H9 (cell line): ENCODE measurements around the gene TPCN2. TPM values are rescaled to one million over a fixed set of nuclear protein-coding genes. Genes with fewer than 3 reads are reported as not detected.

ENCODE experiments used
- DNase-seq: peaks from one replicate; pipeline ENCODE4 v3.0.0-alpha.2; 2017
- H2AFZ ChIP-seq: one replicate; pipeline ENCODE4 v1.6.1; 2013; ENCODE audit warnings: mild to moderate bottlenecking, low read length, control low read depth, moderate library complexity
- H2AK5ac ChIP-seq: 2 replicates; pipeline ENCODE4 v1.6.1; 2013; ENCODE audit warnings: low read length, control low read depth, mixed read lengths; ENCODE audit not compliant: insufficient read length
- H2BK120ac ChIP-seq: one replicate; pipeline ENCODE4 v1.6.1; 2013; ENCODE audit warnings: low read depth, mild to moderate bottlenecking, low read length, control low read depth, inconsistent platforms; ENCODE audit not compliant: poor library complexity, severe bottlenecking
- H2BK12ac ChIP-seq: 2 replicates; pipeline ENCODE4 v1.6.1; 2013; ENCODE audit warnings: low read length, control low read depth, mixed read lengths, low read depth; ENCODE audit not compliant: insufficient read length
- H2BK15ac ChIP-seq: 2 replicates; pipeline ENCODE4 v1.6.1; 2013; ENCODE audit warnings: low read depth, low read length, control low read depth
- H2BK20ac ChIP-seq: one replicate; pipeline ENCODE4 v1.6.1; 2013; ENCODE audit warnings: low read depth, mild to moderate bottlenecking, low read length, control low read depth, inconsistent platforms; ENCODE audit not compliant: poor library complexity, severe bottlenecking
- H2BK5ac ChIP-seq: 2 replicates; pipeline ENCODE4 v1.6.1; 2013; ENCODE audit warnings: low read length, control low read depth, mixed read lengths; ENCODE audit not compliant: insufficient read length
- H3K14ac ChIP-seq: 2 replicates; pipeline ENCODE4 v1.6.1; 2013; ENCODE audit warnings: low read length, control low read depth; ENCODE audit not compliant: insufficient read depth
- H3K18ac ChIP-seq: 2 replicates; pipeline ENCODE4 v1.6.1; 2013; ENCODE audit warnings: low read depth, mild to moderate bottlenecking, mixed read lengths, low read length, control low read depth; ENCODE audit not compliant: insufficient read length
- H3K23ac ChIP-seq: 2 replicates; pipeline ENCODE4 v1.6.1; 2013; ENCODE audit warnings: low read length, control low read depth, mixed read lengths, low read depth; ENCODE audit not compliant: insufficient read length
- H3K23me2 ChIP-seq: 2 replicates; pipeline ENCODE4 v1.6.1; 2013; ENCODE audit warnings: low read depth, mild to moderate bottlenecking, mixed read lengths, low read length, control low read depth; ENCODE audit not compliant: insufficient read length, poor library complexity, severe bottlenecking
- H3K27ac ChIP-seq: 2 replicates; pipeline ENCODE4 v1.5.1; 2013; ENCODE audit warnings: low read length, control low read depth, mixed read lengths, low read depth; ENCODE audit not compliant: insufficient read length
- H3K27me3 ChIP-seq: 2 replicates; pipeline ENCODE4 v1.6.1; 2013; ENCODE audit warnings: low read length, control low read depth, inconsistent platforms; ENCODE audit not compliant: insufficient read depth
- H3K4ac ChIP-seq: 2 replicates; pipeline ENCODE4 v1.6.1; 2013; ENCODE audit warnings: low read depth, mild to moderate bottlenecking, control low read depth, inconsistent platforms, low read length, moderate library complexity
- H3K4me1 ChIP-seq: 2 replicates; pipeline ENCODE4 v1.6.1; 2013; ENCODE audit warnings: low read length, control low read depth, inconsistent platforms; ENCODE audit not compliant: insufficient read depth
- H3K4me2 ChIP-seq: 2 replicates; pipeline ENCODE4 v1.6.1; 2013; ENCODE audit warnings: low read length, control low read depth, mixed read lengths; ENCODE audit not compliant: insufficient read length, insufficient read depth
- H3K56ac ChIP-seq: 2 replicates; pipeline ENCODE4 v1.6.1; 2013; ENCODE audit warnings: low read depth, mild to moderate bottlenecking, mixed read lengths, low read length, control low read depth; ENCODE audit not compliant: insufficient read length
- H3K79me1 ChIP-seq: 2 replicates; pipeline ENCODE4 v1.6.1; 2013; ENCODE audit warnings: low read depth, mild to moderate bottlenecking, moderate library complexity, low read length, control low read depth, inconsistent platforms; ENCODE audit not compliant: insufficient read depth, poor library complexity, severe bottlenecking
- H3K79me2 ChIP-seq: 2 replicates; pipeline ENCODE4 v1.6.1; 2013; ENCODE audit warnings: low read length, control low read depth, inconsistent platforms; ENCODE audit not compliant: insufficient read depth
- H3K9ac ChIP-seq: 2 replicates; pipeline ENCODE4 v1.6.1; 2013; ENCODE audit warnings: low read length, control low read depth, mixed read lengths; ENCODE audit not compliant: insufficient read length; ENCODE audit errors: extremely low read depth
- H3K9me3 ChIP-seq: one replicate; pipeline ENCODE4 v1.6.1; 2013; ENCODE audit warnings: low read depth, low read length, inconsistent platforms; ENCODE audit not compliant: control insufficient read depth
- H3T11ph ChIP-seq: one replicate; pipeline ENCODE4 v1.6.1; 2013; ENCODE audit warnings: mild to moderate bottlenecking, low read length, control low read depth, inconsistent platforms
- H4K20me1 ChIP-seq: one replicate; pipeline ENCODE4 v1.6.1; 2013; ENCODE audit not compliant: control insufficient read depth, insufficient read length, insufficient read depth
- H4K5ac ChIP-seq: 2 replicates; pipeline ENCODE4 v1.6.1; 2013; ENCODE audit warnings: low read depth, mild to moderate bottlenecking, mixed read lengths, low read length, control low read depth; ENCODE audit not compliant: insufficient read length
- H4K8ac ChIP-seq: replicated peaks from 2 replicates; pipeline ENCODE4 v1.6.1; 2013; ENCODE audit warnings: low read length, control low read depth, mixed read lengths, low read depth; ENCODE audit not compliant: insufficient read length
- H4K91ac ChIP-seq: 2 replicates; pipeline ENCODE4 v1.6.1; 2013; ENCODE audit warnings: low read depth, mild to moderate bottlenecking, moderate library complexity, mixed read lengths, low read length, control low read depth; ENCODE audit not compliant: insufficient read length
- H3K27ac Mint-ChIP-seq, 3 experiments: 2 replicates in 2 of 3; 3 replicates in 1 of 3; pipeline ENCODE4 v1.8.0; 2020 to 2021; ENCODE audit warnings: mixed read lengths in 3 of 3, mild to moderate bottlenecking in 1 of 3, moderate library complexity in 1 of 3
- H3K27me3 Mint-ChIP-seq: 2 replicates; pipeline ENCODE4 v1.8.0; 2021; ENCODE audit warnings: low read depth, mild to moderate bottlenecking, moderate library complexity, mixed read lengths
- H3K36me3 Mint-ChIP-seq, 3 experiments: 2 replicates in 2 of 3; 3 replicates in 1 of 3; pipeline ENCODE4 v1.8.0; 2020 to 2021; ENCODE audit warnings: low read depth in 3 of 3, mixed read lengths in 3 of 3; ENCODE audit not compliant: insufficient read depth in 1 of 3
- H3K4me1 Mint-ChIP-seq, 2 experiments: 2 replicates each; pipeline ENCODE4 v1.8.0; 2020; ENCODE audit warnings: mixed read lengths in 2 of 2
- H3K4me3 Mint-ChIP-seq, 2 experiments: 2 replicates in 1 of 2; 3 replicates in 1 of 2; pipeline ENCODE4 v1.8.0; 2020 to 2021; ENCODE audit warnings: mild to moderate bottlenecking in 2 of 2, mixed read lengths in 2 of 2, moderate library complexity in 1 of 2
- H3K9me3 Mint-ChIP-seq, 2 experiments: 2 replicates in 1 of 2; 3 replicates in 1 of 2; pipeline ENCODE4 v1.8.0; 2020; ENCODE audit warnings: mild to moderate bottlenecking in 2 of 2, mixed read lengths in 2 of 2, moderate library complexity in 1 of 2
- CTCF ChIP-seq: fragments of 200-600 bp; sonication (generic); conservative IDR thresholded peaks from 3 replicates; pipeline ENCODE4 v1.8.0; 2021; ENCODE audit warnings: antibody characterized with exemption, mild to moderate bottlenecking
- WGBS: extraction: QIAGEN DNeasy Blood & Tissue Kit; methylation state at CpG from one replicate; pipeline ENCODE4 v1.1.7; 2013; ENCODE audit warnings: missing lambda C conversion rate, low lambda C conversion rate, mixed read lengths; ENCODE audit not compliant: insufficient read length; ENCODE audit errors: extremely low coverage; 5-methylcytosine and 5-hydroxymethylcytosine counted together
- total RNA-seq: library from RNA; stranded (reverse); gene quantifications from 2 replicates; pipeline ENCODE4 v1.2.1, GENCODE V29; 2021

The TPCN2 gene
- total RNA-seq, 1 experiment from 2014 or later, result 16.8 TPM

- H3K14ac ChIP-seq, result no peak overlapping the region
- no peak overlapping the region for H3T11ph ChIP-seq
- H3K4me2 ChIP-seq, result no peak overlapping the region
- no peak overlapping the region for H2BK15ac ChIP-seq
- H3K27me3 ChIP-seq, result no peaks in the 10 kb centered on the region
- H3K27ac ChIP-seq, result no peak overlapping the region
- Mint-ChIP-seq H3K36me3 (peaks cover 0 to 5% (median 0%) of the 10 kb centered on the region in 3 experiments; a peak in 4 of 7 replicates), H3K27ac (no peak overlapping the region; a peak in 3 of 7 replicates), H3K4me1 (peaks cover 28 to 29% of the 10 kb centered on the region in 2 experiments), H3K27me3 (peaks cover 7% of the 10 kb centered on the region), H3K9me3 (no peaks in the 10 kb centered on the region), H3K4me3 (no peak overlapping the region)
- H2AK5ac ChIP-seq, result no peak overlapping the region
- no peak overlapping the region for H4K5ac ChIP-seq
- no peak overlapping the region for H2BK20ac ChIP-seq
- no peaks in the 10 kb centered on the region for H4K20me1 ChIP-seq
- H2BK120ac ChIP-seq, result no peak overlapping the region
- H2AFZ ChIP-seq, result no peak overlapping the region
- H3K4ac ChIP-seq, result no peak overlapping the region
- H3K79me2 ChIP-seq, result no peaks in the 10 kb centered on the region
- H3K9me3 ChIP-seq, result no peaks in the 10 kb centered on the region
- WGBS, result no CpG with 5 or more reads among the region's 8 CpGs
- no peak overlapping the region for H2BK5ac ChIP-seq
- DNase-seq, result peak; percentile 23
- H3K23me2 ChIP-seq, result peaks cover 10% of the 10 kb centered on the region
- H3K56ac ChIP-seq, result no peak overlapping the region
- H3K9ac ChIP-seq, result no peak overlapping the region
- H3K23ac ChIP-seq, result no peak overlapping the region
- H2BK12ac ChIP-seq, result no peak overlapping the region
- no peak overlapping the region for H4K8ac ChIP-seq
- H3K79me1 ChIP-seq, result no peaks in the 10 kb centered on the region
- H3K4me1 ChIP-seq, result no peaks in the 10 kb centered on the region
- no peak overlapping the region for H4K91ac ChIP-seq
- H3K18ac ChIP-seq, result no peak overlapping the region
- no peak for TF ChIP-seq CTCF
Observed at GRCh38 chr11:69007975-69008381, 40.8 kb upstream of the TPCN2 start.
